Ovary (tissue), 9 donors: ENCODE data around the gene TM7SF2. TPM values are rescaled to one million over a fixed set of nuclear protein-coding genes. Genes with fewer than 3 reads are reported as not detected.

Experiments used
- DNase-seq, 5 donors: peaks; one replicate each; pipeline ENCODE4 v3.0.0-alpha.2; 2019 to 2020
- H3K27ac ChIP-seq, 2 donors: fragments of 200-600 bp; one replicate each; pipeline versions ENCODE4 v1.5.1 to v1.8.0; 2019 to 2022
- H3K27me3 ChIP-seq: fragments of 200-600 bp; one replicate; pipeline ENCODE4 v1.8.0; 2022
- H3K36me3 ChIP-seq: fragments of 200-600 bp; sonication (generic); one replicate; pipeline ENCODE4 v1.5.1; 2019
- H3K4me1 ChIP-seq: one replicate; pipeline ENCODE4 v1.8.1; 2013; ENCODE audit warnings: mild to moderate bottlenecking, moderate library complexity; ENCODE audit not compliant: insufficient read depth
- H3K4me3 ChIP-seq: fragments of 200-600 bp; sonication (generic); one replicate; pipeline ENCODE4 v1.5.1; 2017
- H3K9me3 ChIP-seq, 2 donors: fragments of 200-600 bp in 1 of 2; sonication (generic) in 1 of 2; one replicate each; pipeline versions ENCODE4 v1.5.1 to v1.8.1; 2013 to 2019; ENCODE audit warnings: mild to moderate bottlenecking in 1 of 2, moderate library complexity in 1 of 2
- CTCF ChIP-seq, 3 donors: fragments of 450-650 bp in 2 of 3; fragments of 200-600 bp in 1 of 3; IDR thresholded peaks; one replicate each; pipeline versions ENCODE4 v1.5.1 to v1.8.0; 2016 to 2022; ENCODE audit warnings: antibody characterized with exemption in 3 of 3, mild to moderate bottlenecking in 1 of 3
- EP300 ChIP-seq: sonication (generic); formaldehyde crosslinking; IDR thresholded peaks from one replicate; pipeline ENCODE4 v1.6.1; 2017; ENCODE audit warnings: antibody characterized with exemption
- POLR2A ChIP-seq: fragments of 450-650 bp; IDR thresholded peaks from one replicate; pipeline ENCODE4 v1.6.1; 2017; ENCODE audit warnings: antibody characterized with exemption, mild to moderate bottlenecking, moderate library complexity
- WGBS, 3 donors: extraction: QIAGEN DNeasy Blood & Tissue Kit in 1 of 3; methylation state at CpG; one replicate each; pipeline versions ENCODE4 v1.1.5 to v1.1.7; 2013 to 2017; 5-methylcytosine and 5-hydroxymethylcytosine counted together
- intact Hi-C, 4 donors: fragments of 100-400 bp; cut with DNase I; formaldehyde crosslinking; loops; one replicate each; pipeline versions ENCODE4 v1.11.0 to v1.15.1; 2022 to 2023
- polyA plus RNA-seq, 2 donors: library from polyadenylated mRNA; stranded (reverse); fragments of 200-250 nt in 1 of 2; fragments of 350-450 nt in 1 of 2; fragmentation: Illumina TruSeq in 1 of 2; extraction: RNeasy Lipid Tissue Mini Kit (QIAGEN cat#74804) in 1 of 2; gene quantifications; one replicate each; pipeline ENCODE4 v1.2.3, GENCODE V29; 2013 to 2014
- total RNA-seq, 7 donors: library from RNA; depleted of rRNA in 2 of 7; stranded (reverse); fragments of >200 nt in 2 of 7; fragmentation: NEBNext Ultra II Directional in 3 of 7; extraction: Animal tissue kit (Norgen Biotek cat#: 25700) in 3 of 7; gene quantifications; one replicate each; pipeline versions ENCODE4 v1.1.0 to v1.2.4, GENCODE V29; 2016 to 2023
- donor health status: DM: no; HTN: no; CAD: no; lungs with moderate emphysema.
- donor health status: DM: no; HTN: no; CAD: no.
- donor health status: Bipolar disorder and iron deficiency.
- donor health status: DM: yes; HTN: yes; CAD: no.
- donor health status: DM: no; HTN: no; CAD: no.
- donor health status: DM: yes; HTN: yes; CAD: no.

The TM7SF2 gene
- total and polyA plus RNA-seq, 9 donors = 30.0 to 170 (median 76.3) TPM

- no peak for DNase-seq
- Histone ChIP-seq H3K4me1 (peaks cover 23% of the 10 kb centered on the region), H3K36me3 (no peaks in the 10 kb centered on the region), H3K27me3 (no peaks in the 10 kb centered on the region), H3K4me3 (no peak overlapping the region), H3K9me3 (no peaks in the 10 kb centered on the region), H3K27ac (no peak overlapping the region)
- TF ChIP-seq POLR2A (no peak), EP300 (no peak), CTCF (IDR thresholded peaks at IDR 0.05) (no peak)
- intact Hi-C loops = no loop called here
- 84 to 89% (median 88%) methylated on average over 6 of the region's 6 CpGs for whole genome bisulfite sequencing, 3 donors
These were observed 10.9 kb upstream of the TM7SF2 start for GRCh38 chr11:65100674-65101350.

- 68 to 74% (median 72%) methylated on average over 8 of the region's 8 CpGs for WGBS, 3 donors
- no peaks in the 10 kb centered on the region for H3K36me3 ChIP-seq
These were observed 9.3 kb upstream of the TM7SF2 start for GRCh38 chr11:65102142-65103095.

GRCh38 chr11:65103476-65103875 lies 8.2 kb upstream of the TM7SF2 start:
- Histone ChIP-seq H3K36me3 (no peaks in the 10 kb centered on the region), H3K4me1 (peaks cover 20% of the 10 kb centered on the region), H3K9me3 (no peaks in the 10 kb centered on the region), H3K27ac (peak overlapping the region in 1 of 2 donors; percentile 80), H3K27me3 (no peaks in the 10 kb centered on the region), H3K4me3 (no peak overlapping the region)
- TF ChIP-seq POLR2A (no peak), CTCF (IDR thresholded peaks at IDR 0.05) (no peak), EP300 (no peak)
- no peak for DNase-seq
- intact Hi-C loops = no loop called here

More at GRCh38 chr11:65102142-65103095, 9.3 kb upstream of the TM7SF2 start:
- no peak for TF ChIP-seq POLR2A
- TF ChIP-seq EP300 = no peak
- no peak for TF ChIP-seq CTCF (IDR thresholded peaks at IDR 0.05)
- Histone ChIP-seq H3K4me1 (peaks cover 22% of the 10 kb centered on the region), H3K27ac (peak overlapping the region in 1 of 2 donors; percentile 80), H3K4me3 (no peak overlapping the region), H3K27me3 (no peaks in the 10 kb centered on the region), H3K9me3 (no peaks in the 10 kb centered on the region)
- no peak for DNase-seq
- intact Hi-C loops = no loop called here

GRCh38 chr11:65104628-65105027 lies 7.0 kb upstream of the TM7SF2 start:
- DNase-seq = peak in 1 of 5 donors; percentile 49
- H3K9me3 ChIP-seq = no peaks in the 10 kb centered on the region

More at GRCh38 chr11:65104628-65105027, 7.0 kb upstream of the TM7SF2 start:
- intact Hi-C loops = no loop called here
- Histone ChIP-seq H3K27ac (peak overlapping the region in 1 of 2 donors; percentile 80), H3K4me1 (peaks cover 20% of the 10 kb centered on the region), H3K36me3 (no peaks in the 10 kb centered on the region), H3K27me3 (no peaks in the 10 kb centered on the region), H3K4me3 (no peak overlapping the region)
- 12 to 26% (median 17%) methylated on average over 4 of the region's 4 CpGs for WGBS, 3 donors
- no peak for TF ChIP-seq CTCF (IDR thresholded peaks at IDR 0.05)
- TF ChIP-seq EP300 = no peak
- TF ChIP-seq POLR2A = no peak
